ENCODE measurements around the gene MYH9.

GRCh38 chr22:36304429-36304828 is 83.3 kb downstream of the MYH9 start:
- TF ChIP-seq CBX3 (IDR thresholded peaks at IDR 0.05; ENCODE audit: low read depth) (no peak), CTCF (IDR thresholded peaks at IDR 0.05 in 2 of 3, conservative IDR thresholded peaks at IDR 0.05 in 1 of 3; ENCODE audit: borderline replicate concordance in 1 of 3, insufficient read depth in 1 of 3, low read depth in 2 of 3, low read length in 2 of 3) (no peak), POLR2AphosphoS5 (IDR thresholded peaks at IDR 0.05; ENCODE audit: low read depth, low read length) (no peak), REST (IDR thresholded peaks at IDR 0.05; ENCODE audit: low read depth) (no peak), EZH2phosphoT487 (IDR thresholded peaks at IDR 0.05; ENCODE audit: borderline replicate concordance) (no peak), RAD21 (IDR thresholded peaks at IDR 0.05; ENCODE audit: low read depth) (no peak), SRF (IDR thresholded peaks at IDR 0.05; ENCODE audit: low read depth) (no peak), SIN3A (IDR thresholded peaks at IDR 0.05; ENCODE audit: low read depth) (no peak), EZH2 (IDR thresholded peaks at IDR 0.05) (no peak), ZNF274 (IDR thresholded peaks at IDR 0.05; ENCODE audit: low read depth, low read length) (no peak), POLR2A (IDR thresholded peaks at IDR 0.05; ENCODE audit: borderline replicate concordance, extremely low read depth, insufficient read depth, insufficient read length) (no peak), MAX (IDR thresholded peaks at IDR 0.05) (no peak)

Data from HCT116 (cell line).